Ecto neural progenitor cell (in vitro differentiated cells): ENCODE results near the gene OR4E1.
"Not testable (repeated sequence)": the region's sequence is repeated elsewhere in the genome, so short reads cannot be mapped to it uniquely, and the experiment has no call there.

Experiments
- DNase-seq: peaks from one replicate; pipeline ENCODE4 v3.0.0-alpha.2; 2018; ENCODE audit warnings: low spot score

The OR4E1 gene

DNA sequence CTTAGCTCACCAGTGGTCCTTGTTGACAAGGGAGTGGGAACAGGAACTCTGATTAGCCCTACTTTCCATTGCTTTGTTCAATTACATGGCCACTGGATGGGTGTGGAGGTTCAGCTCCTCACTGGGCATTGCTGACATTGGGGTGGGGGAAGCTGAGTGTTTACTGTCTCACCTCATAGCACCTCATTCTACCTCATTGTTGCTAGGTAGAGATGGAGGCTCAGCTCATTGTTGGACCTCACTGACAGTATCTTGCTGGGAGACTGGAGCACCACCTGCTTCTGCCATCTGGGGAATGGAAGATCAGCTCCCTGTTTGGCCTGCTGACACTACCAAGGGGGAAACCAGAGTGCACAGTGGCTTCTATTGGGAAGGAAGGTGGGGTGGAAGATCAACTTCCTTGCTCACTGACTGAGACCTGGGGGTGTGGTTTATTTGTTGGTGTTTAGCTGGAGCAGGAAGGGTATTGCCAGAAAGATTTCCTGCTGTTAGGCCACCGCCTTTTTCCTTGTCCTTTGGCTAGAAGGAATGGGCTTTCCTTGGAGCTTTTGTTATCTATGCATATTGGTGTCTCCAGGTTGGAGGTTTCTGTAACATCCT lies 21.3 kb downstream of the OR4E1 start:
- DNase-seq, result no peak

DNA sequence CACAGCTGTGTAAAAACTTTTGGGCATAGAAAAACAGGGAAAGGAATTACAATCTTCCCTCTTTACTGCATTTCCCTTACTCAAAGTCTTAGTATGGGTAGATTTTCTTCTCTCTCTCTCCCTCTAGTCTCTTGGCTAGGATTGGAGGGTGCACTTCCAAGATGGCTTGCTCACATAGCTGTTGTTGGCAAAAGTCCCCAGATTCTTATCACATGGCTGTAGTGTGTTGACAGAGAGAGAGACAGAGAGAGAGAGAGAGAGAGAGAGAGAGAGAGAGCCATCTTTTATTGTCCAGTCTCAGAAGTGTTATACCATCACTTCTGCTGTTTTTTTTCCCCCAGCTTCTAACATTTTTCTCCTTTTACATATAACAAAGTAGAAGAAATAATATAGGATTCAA lies 26.2 kb downstream of the OR4E1 start:
- DNase-seq, result no peak

DNA sequence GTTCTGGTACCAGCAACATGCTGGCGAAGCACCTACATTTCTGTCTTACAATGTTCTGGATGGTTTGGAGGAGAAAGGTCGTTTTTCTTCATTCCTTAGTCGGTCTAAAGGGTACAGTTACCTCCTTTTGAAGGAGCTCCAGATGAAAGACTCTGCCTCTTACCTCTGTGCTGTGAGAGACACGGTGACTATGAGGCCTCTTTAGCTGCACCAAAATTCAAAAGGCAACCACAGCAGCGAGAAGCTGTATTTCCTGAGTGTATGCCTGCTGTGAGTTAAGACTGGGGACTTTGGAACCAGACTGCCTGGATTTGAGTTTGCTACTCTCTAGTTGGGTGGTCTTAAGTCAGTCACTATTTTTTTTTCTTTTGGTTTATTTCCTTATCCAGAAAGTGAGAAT lies 30.2 kb downstream of the OR4E1 start:
- no peak for DNase-seq

DNA sequence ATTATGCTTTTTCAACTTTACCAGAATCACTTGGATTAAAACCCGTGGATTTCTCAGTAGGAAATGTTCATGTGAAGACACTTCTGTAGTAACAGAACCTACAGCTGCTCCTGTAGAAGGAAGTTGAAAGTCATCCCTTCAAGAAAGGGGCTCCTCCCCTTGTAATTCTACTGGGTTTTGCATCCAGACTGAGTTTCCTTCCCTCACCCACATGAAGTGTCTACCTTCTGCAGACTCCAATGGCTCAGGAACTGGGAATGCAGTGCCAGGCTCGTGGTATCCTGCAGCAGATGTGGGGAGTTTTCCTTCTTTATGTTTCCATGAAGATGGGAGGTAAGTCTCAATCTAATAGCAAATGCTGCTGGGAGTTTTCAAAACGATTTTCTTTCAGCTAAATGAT lies 30.9 kb downstream of the OR4E1 start:
- DNase-seq, result no peak

DNA sequence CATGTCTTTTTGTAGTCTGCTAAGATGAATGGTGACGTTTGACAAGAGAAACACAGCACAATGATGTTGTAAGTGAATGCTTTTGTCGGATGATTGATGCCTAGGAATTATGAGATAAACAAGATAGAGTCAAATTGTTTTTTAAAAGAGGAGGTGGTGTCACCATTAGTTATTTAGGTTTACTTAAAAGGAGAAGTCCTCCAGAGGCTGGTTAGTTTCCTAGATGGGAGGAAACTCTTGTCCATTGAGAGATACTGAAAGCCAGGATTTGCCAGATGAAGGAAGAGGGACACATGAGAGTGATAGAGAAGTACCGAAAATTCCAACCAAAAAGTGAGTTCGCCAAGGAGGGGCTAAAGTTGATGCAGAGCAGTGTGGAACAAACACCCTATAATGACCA lies 38.8 kb downstream of the OR4E1 start, which contains the start of gene OR10G2:
Gene OR10G2 (minus strand): TSS at position 101 of the 400 bp plus-strand sequence. CDS start 98 bp downstream, at position 3.
- DNase-seq, result no peak

DNA sequence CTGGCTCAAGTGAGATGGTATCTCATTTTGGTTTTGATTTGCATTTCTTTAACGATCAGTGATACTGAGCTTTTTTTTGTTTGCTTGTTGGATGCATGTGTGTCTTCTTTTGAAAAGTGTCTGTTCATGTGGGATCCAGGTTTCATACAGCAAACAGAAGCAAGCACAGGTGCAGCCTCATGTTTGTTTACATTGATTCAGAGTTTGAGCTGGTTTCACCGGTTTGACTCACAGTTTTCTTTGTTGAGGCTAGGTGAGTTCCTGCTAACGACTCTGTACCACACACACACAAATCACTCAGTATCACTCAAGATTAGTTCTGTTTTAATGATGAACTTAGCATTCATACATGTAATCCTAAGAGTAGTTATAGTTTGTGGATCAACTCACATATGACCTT lies 42.5 kb downstream of the OR4E1 start:
- DNase-seq, result no peak

DNA sequence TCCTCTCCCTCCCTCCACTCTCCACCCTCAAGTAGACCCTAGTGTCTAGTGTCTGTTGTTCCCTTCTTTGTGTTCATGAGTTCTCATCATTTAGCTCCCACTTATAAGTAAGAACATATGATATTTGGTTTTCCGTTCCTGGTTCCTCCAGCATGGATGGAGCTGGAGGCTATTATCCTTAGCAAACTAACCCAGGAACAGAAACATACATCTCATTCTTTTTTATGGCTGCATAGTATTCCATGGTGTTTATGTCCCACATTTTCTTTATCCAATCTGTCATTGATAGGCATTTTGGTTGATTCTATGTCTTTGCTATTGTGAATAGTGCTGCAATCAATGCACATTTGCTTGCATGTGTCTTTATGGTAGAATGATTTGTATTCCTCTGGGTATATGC lies 43.1 kb downstream of the OR4E1 start:
- DNase-seq, result not testable (repeated sequence)

DNA sequence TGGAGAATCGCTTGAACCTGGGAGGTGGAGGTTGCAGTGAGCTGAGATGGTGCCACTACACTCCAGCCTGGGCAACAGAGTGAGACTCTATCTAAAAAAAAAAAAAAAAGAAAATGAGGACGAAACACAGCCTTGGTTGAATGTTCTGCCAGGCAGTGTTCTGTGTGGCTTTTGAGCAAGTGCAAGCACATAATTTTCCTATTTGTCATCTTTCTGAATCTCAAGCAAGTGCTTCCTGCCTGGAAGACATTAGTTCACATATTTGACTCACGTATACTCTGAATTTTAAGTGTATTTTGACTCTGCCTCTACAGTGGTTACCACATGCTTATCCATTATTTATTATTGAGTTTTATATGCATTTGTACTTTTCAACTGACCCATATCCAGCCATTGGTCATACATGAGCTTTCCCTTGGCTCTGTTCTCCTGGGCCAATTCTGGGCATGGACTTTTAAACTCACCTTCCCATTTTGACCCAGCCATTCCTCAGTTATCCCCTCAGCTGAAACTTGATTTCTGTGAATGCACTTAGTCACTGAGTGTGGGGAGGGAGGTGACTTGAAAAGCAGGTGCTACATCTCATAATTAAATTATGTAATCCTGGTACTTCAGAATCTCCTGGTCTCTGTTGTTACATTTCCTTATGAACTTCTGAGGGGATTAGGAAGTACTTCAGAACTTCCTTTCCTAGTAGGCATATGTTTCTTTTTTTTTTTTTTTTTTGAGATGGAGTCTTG lies 47.0 kb downstream of the OR4E1 start:
- no peak for DNase-seq
